Kidney capillary endothelial cell (primary cell): ENCODE measurements around the gene ZKSCAN7.
A peak's percentile ranks its signal among the peaks of the same experiment; 100 is the strongest.
"Not testable (repeated sequence)": the region's sequence is repeated elsewhere in the genome, so short reads cannot be mapped to it uniquely, and the experiment has no call there.

Experiments used
- DNase-seq: peaks from one replicate; pipeline ENCODE4 v3.0.0-alpha.2; 2018; ENCODE audit warnings: low spot score

Gene ZKSCAN7

GRCh38 chr3:44577354-44577952 lies 22.5 kb downstream of the ZKSCAN7 start:
- DNase-seq: not testable (repeated sequence)

- DNase-seq: not testable (repeated sequence)
Measured at GRCh38 chr3:44578316-44578715, 23.3 kb downstream of the ZKSCAN7 start.

GRCh38 chr3:44578924-44579515 lies 24.0 kb downstream of the ZKSCAN7 start:
- DNase-seq: not testable (repeated sequence)

GRCh38 chr3:44579749-44580148 lies 24.8 kb downstream of the ZKSCAN7 start:
- not testable (repeated sequence) for DNase-seq

GRCh38 chr3:44580971-44581370 lies 26.0 kb downstream of the ZKSCAN7 start:
- DNase-seq: not testable (repeated sequence)

GRCh38 chr3:44584646-44585501 lies 29.9 kb downstream of the ZKSCAN7 start, which contains the start of gene ZNF660:
ZNF660 (plus strand) TSS chr3:44584964; CDS start chr3:44594194, 9,230 bp downstream.
- DNase-seq: peak; percentile 10

- DNase-seq: no peak
Measured at GRCh38 chr3:44596621-44597020, 41.6 kb downstream of the ZKSCAN7 start.

- DNase-seq: no peak
Measured at GRCh38 chr3:44601749-44602148, 46.8 kb downstream of the ZKSCAN7 start.

- no peak for DNase-seq
Measured at GRCh38 chr3:44612678-44613077, 57.7 kb downstream of the ZKSCAN7 start.
